Fibroblast of lung (primary cell): ENCODE results near the gene SPATA33.

Experiments used
- CTCF ChIP-seq, 2 donors: IDR thresholded peaks in 1 of 2; conservative IDR thresholded peaks in 1 of 2; 1 replicate in 1 of 2; 2 replicates in 1 of 2; pipeline ENCODE4 v1.5.1; 2011 to 2012; ENCODE audit warnings: low read length in 2 of 2, control low read depth in 1 of 2, inconsistent platforms in 1 of 2, low read depth in 1 of 2, mild to moderate bottlenecking in 1 of 2
- EZH2 ChIP-seq: IDR thresholded peaks from 2 replicates; pipeline ENCODE4 v1.5.1; 2012; ENCODE audit warnings: low read length, control low read depth, mild to moderate bottlenecking; ENCODE audit errors: missing control alignments

- TF ChIP-seq EZH2 (no peak), CTCF (conservative IDR thresholded peaks at IDR 0.05 in 1 of 2, IDR thresholded peaks at IDR 0.05 in 1 of 2; ENCODE audit: low read depth in 1 of 2, low read length in 2 of 2) (no peak)
Measured at GRCh38 chr16:89646270-89646669, 11.4 kb upstream of the SPATA33 start.
